ENCODE measurements around the gene YAF2. TPM values are rescaled to one million over a fixed set of nuclear protein-coding genes. Genes with fewer than 3 reads are reported as not detected.

YAF2 gene
- 83.6 TPM for total RNA-seq

GRCh38 chr12:42238240-42239140, at the start of gene YAF2:
YAF2 (minus strand) TSS chr12:42238248; CDS start chr12:42238180, 68 bp downstream.

GRCh38 chr12:42144408-42145196, 93.4 kb downstream of the YAF2 start, which contains the start of gene GXYLT1:
GXYLT1 (minus strand) TSS chr12:42144874; CDS start chr12:42144646, 228 bp downstream.

Other genes with a start within 250 kb of the YAF2 start
- 17.8 TPM for gene GXYLT1, start 93.4 kb downstream of the YAF2 start, total RNA-seq
- 15.3 TPM for gene ZCRB1, start 87.8 kb upstream of the YAF2 start, total RNA-seq
- 104 TPM for gene PPHLN1, start 87.9 kb upstream of the YAF2 start, total RNA-seq

Data from parietal lobe (tissue), 1 donor.